SU-DHL-6 (cell line): ENCODE data around the gene ZNHIT1.

ENCODE experiments used
- H2AFZ ChIP-seq: fragments of 200-600 bp; sonication (generic); 2 replicates; pipeline ENCODE4 v1.6.1; 2014; ENCODE audit warnings: low read depth, mild to moderate bottlenecking, moderate library complexity, mixed read lengths, antibody characterized with exemption, low read length; ENCODE audit not compliant: severe bottlenecking
- H3F3A ChIP-seq: fragments of 200-600 bp; shearing (Covaris generic); 2 replicates; pipeline ENCODE4 v1.6.0; 2016; ENCODE audit warnings: antibody characterized with exemption, mild to moderate bottlenecking; ENCODE audit not compliant: insufficient read depth
- H3K27ac ChIP-seq: fragments of 200-600 bp; sonication (generic); 2 replicates; pipeline ENCODE4 v1.5.1; 2016; ENCODE audit warnings: low read depth, mild to moderate bottlenecking, low read length, moderate library complexity, mixed read lengths
- H3K27me3 ChIP-seq: fragments of 200-600 bp; sonication (generic), shearing (Covaris generic); 2 replicates; pipeline ENCODE4 v1.6.0; 2014; ENCODE audit warnings: mild to moderate bottlenecking, low read length
- H3K36me3 ChIP-seq: fragments of 200-600 bp; sonication (generic); 2 replicates; pipeline ENCODE4 v1.6.1; 2014; ENCODE audit warnings: mild to moderate bottlenecking, low read length, mixed read lengths
- H3K4me2 ChIP-seq: fragments of 300-600, 200-600 bp; shearing (Covaris generic), sonication (generic); 2 replicates; pipeline ENCODE4 v1.6.0; 2014; ENCODE audit warnings: low read length, low read depth, mild to moderate bottlenecking; ENCODE audit not compliant: poor library complexity, severe bottlenecking
- H3K4me3 ChIP-seq: fragments of 200-600 bp; sonication (generic); 2 replicates; pipeline ENCODE4 v1.5.1; 2014; ENCODE audit warnings: antibody characterized with exemption, low read length, mild to moderate bottlenecking, mixed read lengths; ENCODE audit not compliant: insufficient read depth, poor library complexity, severe bottlenecking
- H3K79me2 ChIP-seq: fragments of 200-600 bp; sonication (generic); 2 replicates; pipeline ENCODE4 v1.6.1; 2014; ENCODE audit warnings: mild to moderate bottlenecking, low read length, moderate library complexity; ENCODE audit not compliant: insufficient read depth
- H3K9ac ChIP-seq: fragments of 200-600 bp; sonication (generic); 2 replicates; pipeline ENCODE4 v1.7.0; 2014; ENCODE audit warnings: mild to moderate bottlenecking, low read length
- H3K9me2 ChIP-seq: fragments of 200-600 bp; sonication (generic); replicated peaks from 2 replicates; pipeline ENCODE4 v1.6.1; 2014; ENCODE audit warnings: low read length; ENCODE audit not compliant: insufficient read depth
- H3K9me3 ChIP-seq: fragments of 200-600 bp; sonication (generic); 2 replicates; pipeline ENCODE4 v1.6.1; 2014; ENCODE audit warnings: low read length, mixed read lengths; ENCODE audit not compliant: insufficient read depth
- H4K20me1 ChIP-seq: fragments of 200-600 bp; sonication (generic); 2 replicates; pipeline ENCODE4 v1.6.1; 2014; ENCODE audit warnings: low read depth, mild to moderate bottlenecking, antibody characterized with exemption, low read length, moderate library complexity, mixed read lengths
- EZH2phosphoT487 ChIP-seq: fragments of 200-600 bp; sonication (generic), shearing (Covaris generic); conservative IDR thresholded peaks from 2 replicates; pipeline ENCODE4 v1.6.1; 2018; ENCODE audit warnings: mild to moderate bottlenecking, antibody characterized with exemption, low read length, moderate library complexity, mixed read lengths
- TF ChIP-seq, protein P1 (sequence below): fragments of 200-600 bp; sonication (generic); IDR thresholded peaks from one replicate; pipeline ENCODE4 v1.5.1; 2017; ENCODE audit warnings: antibody characterized with exemption, mild to moderate bottlenecking, low read length, moderate library complexity; ENCODE audit not compliant: insufficient read depth, poor library complexity, severe bottlenecking

The ZNHIT1 gene

DNA sequence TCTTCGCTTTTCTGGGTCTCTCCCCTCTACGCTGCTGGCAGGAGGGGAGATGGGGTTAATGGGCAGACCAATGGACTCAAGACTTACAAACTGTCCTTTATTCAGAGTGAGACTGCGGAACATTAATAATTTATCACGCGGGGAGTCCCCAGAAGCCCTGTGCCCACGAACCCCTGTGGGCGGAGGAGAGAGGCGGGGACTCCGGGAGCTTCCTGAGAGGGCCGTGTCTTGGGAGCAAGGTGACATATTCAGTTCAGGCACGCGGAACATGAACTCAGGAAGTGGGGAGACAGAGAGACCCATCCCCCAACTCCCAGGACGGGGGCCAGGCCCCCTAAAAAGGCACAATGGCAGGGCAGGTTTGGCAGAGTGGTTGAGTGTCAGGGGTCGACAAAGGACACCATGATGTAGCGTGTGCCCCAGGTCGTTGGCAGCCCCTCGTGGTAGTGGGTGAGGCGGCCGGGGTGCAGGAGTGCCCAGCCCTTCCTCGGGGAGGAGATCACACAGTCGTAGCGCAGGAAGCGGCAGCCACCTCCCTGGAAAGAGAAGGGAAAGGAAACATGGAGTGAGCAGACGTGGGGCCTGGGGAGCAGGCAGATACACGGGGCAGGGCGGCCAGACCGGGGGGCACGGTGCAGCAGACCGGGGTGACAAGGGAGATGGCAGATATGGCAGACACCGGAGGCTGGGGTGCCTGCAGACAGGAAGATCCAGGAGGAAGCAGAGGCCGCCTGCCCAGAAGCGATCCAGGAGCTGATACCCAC lies 11.9 kb upstream of the ZNHIT1 start:
- Histone ChIP-seq H3K4me2 (no peak overlapping the region), H3K9me3 (no peaks in the 10 kb centered on the region), H3K4me3 (no peak overlapping the region), H3K9me2 (no peaks in the 10 kb centered on the region), H3K9ac (no peak overlapping the region), H3K79me2 (no peaks in the 10 kb centered on the region), H4K20me1 (no peaks in the 10 kb centered on the region), H3K36me3 (no peaks in the 10 kb centered on the region), H2AFZ (no peak overlapping the region), H3F3A (no peaks in the 10 kb centered on the region), H3K27me3 (no peaks in the 10 kb centered on the region), H3K27ac (no peak overlapping the region)
- TF ChIP-seq, protein P1, sequence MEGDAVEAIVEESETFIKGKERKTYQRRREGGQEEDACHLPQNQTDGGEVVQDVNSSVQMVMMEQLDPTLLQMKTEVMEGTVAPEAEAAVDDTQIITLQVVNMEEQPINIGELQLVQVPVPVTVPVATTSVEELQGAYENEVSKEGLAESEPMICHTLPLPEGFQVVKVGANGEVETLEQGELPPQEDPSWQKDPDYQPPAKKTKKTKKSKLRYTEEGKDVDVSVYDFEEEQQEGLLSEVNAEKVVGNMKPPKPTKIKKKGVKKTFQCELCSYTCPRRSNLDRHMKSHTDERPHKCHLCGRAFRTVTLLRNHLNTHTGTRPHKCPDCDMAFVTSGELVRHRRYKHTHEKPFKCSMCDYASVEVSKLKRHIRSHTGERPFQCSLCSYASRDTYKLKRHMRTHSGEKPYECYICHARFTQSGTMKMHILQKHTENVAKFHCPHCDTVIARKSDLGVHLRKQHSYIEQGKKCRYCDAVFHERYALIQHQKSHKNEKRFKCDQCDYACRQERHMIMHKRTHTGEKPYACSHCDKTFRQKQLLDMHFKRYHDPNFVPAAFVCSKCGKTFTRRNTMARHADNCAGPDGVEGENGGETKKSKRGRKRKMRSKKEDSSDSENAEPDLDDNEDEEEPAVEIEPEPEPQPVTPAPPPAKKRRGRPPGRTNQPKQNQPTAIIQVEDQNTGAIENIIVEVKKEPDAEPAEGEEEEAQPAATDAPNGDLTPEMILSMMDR, result no peak
- no peak for TF ChIP-seq EZH2phosphoT487

DNA sequence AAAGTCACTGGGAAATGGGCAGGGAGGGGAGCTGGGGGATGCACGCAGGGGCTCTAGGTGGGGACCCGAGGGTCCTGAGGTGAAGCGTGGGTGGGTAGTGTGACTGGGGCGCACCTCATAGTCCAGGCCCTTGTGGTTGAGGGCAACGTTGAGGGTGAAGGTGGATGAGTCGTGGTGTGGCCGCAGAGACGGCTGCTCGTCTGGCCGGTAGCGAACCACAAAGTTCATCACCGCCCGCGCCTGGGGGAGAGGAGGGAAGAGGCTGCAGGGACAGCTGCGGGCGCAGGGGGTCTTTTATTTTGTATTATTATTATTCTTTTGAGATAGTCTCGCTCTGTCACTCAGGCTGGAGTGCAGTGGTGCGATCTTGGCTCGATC lies 11.3 kb upstream of the ZNHIT1 start:
- Histone ChIP-seq H3F3A (no peaks in the 10 kb centered on the region), H3K9ac (no peak overlapping the region), H3K9me3 (no peaks in the 10 kb centered on the region), H2AFZ (no peak overlapping the region), H3K9me2 (no peaks in the 10 kb centered on the region), H3K27me3 (no peaks in the 10 kb centered on the region), H3K27ac (no peak overlapping the region), H4K20me1 (no peaks in the 10 kb centered on the region), H3K79me2 (no peaks in the 10 kb centered on the region), H3K4me3 (no peak overlapping the region), H3K36me3 (no peaks in the 10 kb centered on the region), H3K4me2 (no peak overlapping the region)
- no peak for TF ChIP-seq EZH2phosphoT487
- TF ChIP-seq, protein P1, result no peak

DNA sequence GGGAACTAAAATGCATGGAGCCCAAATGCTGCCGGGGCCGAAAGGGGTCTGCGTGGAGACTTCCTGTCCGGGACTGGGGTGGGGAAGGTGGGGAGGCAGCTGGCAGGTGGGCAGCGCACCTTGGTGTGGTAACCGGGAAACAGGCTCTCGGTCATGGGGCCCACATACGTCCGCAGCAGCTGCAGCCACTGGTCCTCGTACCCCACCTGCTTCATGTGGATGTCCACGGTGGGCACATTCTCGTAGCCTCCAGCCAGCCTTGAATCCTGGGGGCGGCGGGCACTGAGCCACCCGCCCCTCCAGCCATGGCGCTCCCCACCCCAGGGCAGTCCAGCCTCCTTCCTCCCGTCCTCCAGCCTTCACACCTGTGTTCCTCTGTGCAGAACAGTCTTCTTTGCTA lies 10.5 kb upstream of the ZNHIT1 start:
- Histone ChIP-seq H3K36me3 (no peaks in the 10 kb centered on the region), H3K4me3 (no peak overlapping the region), H3F3A (no peaks in the 10 kb centered on the region), H3K9me3 (no peaks in the 10 kb centered on the region), H3K9ac (no peak overlapping the region), H3K27ac (no peak overlapping the region), H3K27me3 (no peaks in the 10 kb centered on the region), H4K20me1 (no peaks in the 10 kb centered on the region), H3K9me2 (no peaks in the 10 kb centered on the region), H3K79me2 (no peaks in the 10 kb centered on the region), H3K4me2 (no peak overlapping the region), H2AFZ (no peak overlapping the region)
- TF ChIP-seq, protein P1, result no peak
- no peak for TF ChIP-seq EZH2phosphoT487
